ENCODE results near the gene ZSWIM1.

DNA sequence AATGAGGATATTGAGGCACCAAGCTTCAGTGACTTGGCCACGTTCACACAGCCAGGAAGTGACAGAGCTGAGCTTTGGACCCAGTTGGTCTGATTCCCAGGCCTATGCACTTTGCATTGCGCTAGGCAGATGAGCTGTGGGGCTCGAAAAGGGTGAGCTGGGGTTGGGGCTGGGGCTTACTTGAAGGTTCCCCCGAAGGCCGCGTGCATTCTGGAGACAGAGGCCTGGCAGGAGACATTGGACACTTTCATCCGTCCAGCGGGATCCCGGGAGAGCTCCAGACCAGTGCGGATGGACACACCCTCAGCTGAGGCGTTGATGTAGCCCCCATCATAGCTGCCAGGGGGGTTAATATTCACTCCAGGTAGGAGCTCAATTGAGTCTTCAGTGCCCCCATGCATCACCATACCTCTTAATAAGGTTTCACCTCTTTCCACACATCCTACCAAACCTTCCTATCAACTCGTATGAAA, 28.3 kb downstream of the ZSWIM1 start:
- TF ChIP-seq, protein P1, sequence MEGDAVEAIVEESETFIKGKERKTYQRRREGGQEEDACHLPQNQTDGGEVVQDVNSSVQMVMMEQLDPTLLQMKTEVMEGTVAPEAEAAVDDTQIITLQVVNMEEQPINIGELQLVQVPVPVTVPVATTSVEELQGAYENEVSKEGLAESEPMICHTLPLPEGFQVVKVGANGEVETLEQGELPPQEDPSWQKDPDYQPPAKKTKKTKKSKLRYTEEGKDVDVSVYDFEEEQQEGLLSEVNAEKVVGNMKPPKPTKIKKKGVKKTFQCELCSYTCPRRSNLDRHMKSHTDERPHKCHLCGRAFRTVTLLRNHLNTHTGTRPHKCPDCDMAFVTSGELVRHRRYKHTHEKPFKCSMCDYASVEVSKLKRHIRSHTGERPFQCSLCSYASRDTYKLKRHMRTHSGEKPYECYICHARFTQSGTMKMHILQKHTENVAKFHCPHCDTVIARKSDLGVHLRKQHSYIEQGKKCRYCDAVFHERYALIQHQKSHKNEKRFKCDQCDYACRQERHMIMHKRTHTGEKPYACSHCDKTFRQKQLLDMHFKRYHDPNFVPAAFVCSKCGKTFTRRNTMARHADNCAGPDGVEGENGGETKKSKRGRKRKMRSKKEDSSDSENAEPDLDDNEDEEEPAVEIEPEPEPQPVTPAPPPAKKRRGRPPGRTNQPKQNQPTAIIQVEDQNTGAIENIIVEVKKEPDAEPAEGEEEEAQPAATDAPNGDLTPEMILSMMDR (optimal IDR thresholded peaks at IDR 0.05 in 1 of 3, IDR thresholded peaks at IDR 0.05 in 1 of 3, conservative IDR thresholded peaks at IDR 0.05 in 1 of 3; ENCODE audit: extremely low read depth in 1 of 3, insufficient read depth in 2 of 3, low read length in 3 of 3): no peak
- no peak for TF ChIP-seq EZH2 (IDR thresholded peaks at IDR 0.05; ENCODE audit: low read length)
